Measurements from ENCODE around the gene DNLZ.

DNLZ gene

DNA sequence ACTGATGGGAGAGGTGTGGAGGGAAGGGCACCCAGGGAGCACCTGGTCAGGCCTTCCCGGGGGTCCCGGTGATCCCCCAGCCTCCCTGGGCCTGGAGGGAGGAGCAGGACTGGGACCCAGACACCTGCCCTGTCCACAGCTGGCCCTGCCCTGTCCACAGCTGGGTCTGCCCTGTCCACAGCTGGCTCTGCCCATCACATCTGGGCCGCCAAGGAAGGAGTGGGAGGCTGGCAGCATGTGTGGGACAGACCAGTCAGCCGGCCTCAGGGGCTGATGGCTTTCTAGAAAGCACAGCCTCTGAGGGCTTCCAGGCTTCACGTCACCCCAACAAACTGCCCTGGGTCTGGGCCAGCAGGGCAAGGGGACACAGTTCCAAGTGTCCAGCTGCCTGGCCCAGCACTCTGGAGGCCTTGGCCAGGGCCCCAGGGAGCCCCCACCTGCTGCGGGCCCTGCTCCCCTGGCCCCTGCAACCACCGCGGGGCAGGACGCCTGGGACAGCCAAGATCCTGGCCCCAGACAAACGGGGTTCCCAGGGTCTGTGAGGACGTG is 12.2 kb downstream of the DNLZ start:
- H3K36me3 ChIP-seq (ENCODE audit: control insufficient read depth in 2 of 2, insufficient read depth in 1 of 2, low read length in 2 of 2), result peaks cover 0 to 10% of the 10 kb centered on the region in 2 experiments; a peak in 1 of 3 replicates
- H3K4me3 ChIP-seq (ENCODE audit: low read depth, low read length), result no peak overlapping the region
- TF ChIP-seq ZFHX2 (tag by site-specific recombination; conservative IDR thresholded peaks at IDR 0.05), result peak; percentile 56
- TF ChIP-seq EGR2 (tag by site-specific recombination; IDR thresholded peaks at IDR 0.05; ENCODE audit: low read depth), result peak; percentile 29; the same call in 1 of the 2 replicates
- no peak for TF ChIP-seq ZNF621 (tag by site-specific recombination; IDR thresholded peaks at IDR 0.05)
- no peaks in the 10 kb centered on the region for H3K9me3 ChIP-seq (ENCODE audit: control insufficient read depth, insufficient read depth, low read depth, low read length)
- ChIA-PET CTCF (interaction anchor here (0.6 to 1.1 kb wide), 5 partner anchors 12 to 748 kb away, joined by 3 to 4 read pairs (median 3); partner anchors contain the start of genes DNLZ and SNAPC4), POLR2A (interaction anchor here (1.6 kb wide), 1 partner anchor 12 kb away, joined by 7 read pairs; the partner anchor contains the start of gene DNLZ)
- H3K4me1 ChIP-seq (ENCODE audit: control insufficient read depth, insufficient read depth, low read length), result no peaks in the 10 kb centered on the region
- H3K27ac ChIP-seq (ENCODE audit: extremely low read depth, low read depth, low read length), result no peak overlapping the region

DNA sequence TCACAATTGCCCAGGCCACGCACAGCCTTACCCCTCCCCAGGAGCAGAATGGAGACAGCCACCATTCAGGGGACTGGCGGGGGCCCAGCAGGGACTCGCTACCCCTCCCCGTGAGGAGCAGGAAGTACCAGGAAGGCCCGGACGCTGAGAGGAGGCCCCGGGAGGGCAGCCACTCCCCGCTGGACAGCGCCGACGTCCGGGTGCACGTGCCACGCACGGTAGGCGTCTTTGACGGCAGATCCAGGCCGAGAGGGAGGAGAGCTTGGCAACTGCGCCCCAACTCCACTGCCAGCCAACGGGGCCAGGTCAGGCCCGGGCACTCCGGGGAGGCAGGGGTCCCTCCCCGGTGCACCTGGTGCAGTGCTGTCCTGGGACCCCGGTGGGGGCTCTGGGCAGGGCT is 14.0 kb downstream of the DNLZ start:
- Histone ChIP-seq H3K9me3 (ENCODE audit: control insufficient read depth, insufficient read depth, low read depth, low read length) (no peaks in the 10 kb centered on the region), H3K27ac (ENCODE audit: extremely low read depth, low read depth, low read length) (no peak overlapping the region), H3K4me1 (ENCODE audit: control insufficient read depth, insufficient read depth, low read length) (no peaks in the 10 kb centered on the region), H3K36me3 (ENCODE audit: control insufficient read depth in 2 of 2, insufficient read depth in 1 of 2, low read length in 2 of 2) (peaks cover 0 to 4% of the 10 kb centered on the region in 2 experiments; a peak in 1 of 3 replicates), H3K4me3 (ENCODE audit: low read depth, low read length) (no peak overlapping the region)
- no peak for TF ChIP-seq ZNF514 (tag by site-specific recombination; IDR thresholded peaks at IDR 0.05)
- no peak for TF ChIP-seq ZNF449 (tag by site-specific recombination; IDR thresholded peaks at IDR 0.05)
- TF ChIP-seq, protein P1, sequence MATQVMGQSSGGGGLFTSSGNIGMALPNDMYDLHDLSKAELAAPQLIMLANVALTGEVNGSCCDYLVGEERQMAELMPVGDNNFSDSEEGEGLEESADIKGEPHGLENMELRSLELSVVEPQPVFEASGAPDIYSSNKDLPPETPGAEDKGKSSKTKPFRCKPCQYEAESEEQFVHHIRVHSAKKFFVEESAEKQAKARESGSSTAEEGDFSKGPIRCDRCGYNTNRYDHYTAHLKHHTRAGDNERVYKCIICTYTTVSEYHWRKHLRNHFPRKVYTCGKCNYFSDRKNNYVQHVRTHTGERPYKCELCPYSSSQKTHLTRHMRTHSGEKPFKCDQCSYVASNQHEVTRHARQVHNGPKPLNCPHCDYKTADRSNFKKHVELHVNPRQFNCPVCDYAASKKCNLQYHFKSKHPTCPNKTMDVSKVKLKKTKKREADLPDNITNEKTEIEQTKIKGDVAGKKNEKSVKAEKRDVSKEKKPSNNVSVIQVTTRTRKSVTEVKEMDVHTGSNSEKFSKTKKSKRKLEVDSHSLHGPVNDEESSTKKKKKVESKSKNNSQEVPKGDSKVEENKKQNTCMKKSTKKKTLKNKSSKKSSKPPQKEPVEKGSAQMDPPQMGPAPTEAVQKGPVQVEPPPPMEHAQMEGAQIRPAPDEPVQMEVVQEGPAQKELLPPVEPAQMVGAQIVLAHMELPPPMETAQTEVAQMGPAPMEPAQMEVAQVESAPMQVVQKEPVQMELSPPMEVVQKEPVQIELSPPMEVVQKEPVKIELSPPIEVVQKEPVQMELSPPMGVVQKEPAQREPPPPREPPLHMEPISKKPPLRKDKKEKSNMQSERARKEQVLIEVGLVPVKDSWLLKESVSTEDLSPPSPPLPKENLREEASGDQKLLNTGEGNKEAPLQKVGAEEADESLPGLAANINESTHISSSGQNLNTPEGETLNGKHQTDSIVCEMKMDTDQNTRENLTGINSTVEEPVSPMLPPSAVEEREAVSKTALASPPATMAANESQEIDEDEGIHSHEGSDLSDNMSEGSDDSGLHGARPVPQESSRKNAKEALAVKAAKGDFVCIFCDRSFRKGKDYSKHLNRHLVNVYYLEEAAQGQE (tag by site-specific recombination; IDR thresholded peaks at IDR 0.05), result peak; percentile 77
- no peak for TF ChIP-seq ZNF777 (tag by site-specific recombination; IDR thresholded peaks at IDR 0.05; ENCODE audit: borderline replicate concordance)
- TF ChIP-seq KLF16 (tag by site-specific recombination; IDR thresholded peaks at IDR 0.05), result no peak
- TF ChIP-seq ZNF266 (tag by site-specific recombination; IDR thresholded peaks at IDR 0.05; ENCODE audit: low read depth), result no peak
- POLR2A ChIA-PET, result no interaction called here
- CTCF ChIA-PET, result no interaction called here

DNA sequence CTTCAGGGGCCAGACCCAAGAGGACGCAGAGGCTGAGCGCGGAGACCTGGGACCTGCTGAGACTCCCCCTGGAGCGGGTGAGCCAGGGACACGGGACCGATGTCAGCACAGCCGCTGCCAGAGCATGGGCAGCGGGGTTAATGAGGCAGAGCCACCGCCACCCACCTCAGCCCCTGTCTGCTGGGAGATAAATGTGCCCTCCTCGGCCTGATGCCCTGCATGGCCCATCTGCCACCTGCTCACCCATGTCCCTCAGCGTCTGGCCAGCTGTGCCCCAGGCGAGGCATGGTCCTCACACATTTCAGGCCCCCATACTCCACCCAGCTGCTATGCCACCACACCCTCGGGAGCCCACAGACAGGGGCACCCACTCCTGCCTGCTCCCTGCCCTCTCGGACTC is 14.9 kb downstream of the DNLZ start:
- Histone ChIP-seq H3K4me1 (ENCODE audit: control insufficient read depth, insufficient read depth, low read length) (no peaks in the 10 kb centered on the region), H3K4me3 (ENCODE audit: low read depth, low read length) (no peak overlapping the region), H3K27ac (ENCODE audit: extremely low read depth, low read depth, low read length) (no peak overlapping the region), H3K9me3 (ENCODE audit: control insufficient read depth, insufficient read depth, low read depth, low read length) (no peaks in the 10 kb centered on the region), H3K36me3 (ENCODE audit: control insufficient read depth in 2 of 2, insufficient read depth in 1 of 2, low read length in 2 of 2) (peaks cover 0 to 5% of the 10 kb centered on the region in 2 experiments; a peak in 1 of 3 replicates)
- POLR2A ChIA-PET, result no interaction called here
- CTCF ChIA-PET, result no interaction called here
- TF ChIP-seq ZNF133 (tag by site-specific recombination; IDR thresholded peaks at IDR 0.05) (no peak), ZFP3 (tag by site-specific recombination; IDR thresholded peaks at IDR 0.05; ENCODE audit: low read depth) (no peak), ZNF169 (tag by site-specific recombination; IDR thresholded peaks at IDR 0.05) (no peak), SCRT2 (tag by site-specific recombination; IDR thresholded peaks at IDR 0.05) (no peak), ZNF785 (tag by site-specific recombination; IDR thresholded peaks at IDR 0.05) (no peak), KLF8 (tag by site-specific recombination; IDR thresholded peaks at IDR 0.05) (0 out of 2 replicates have a peak, but pooled peaks have one; percentile 33), ZNF707 (tag by site-specific recombination; IDR thresholded peaks at IDR 0.05) (no peak), EGR2 (tag by site-specific recombination; IDR thresholded peaks at IDR 0.05; ENCODE audit: low read depth) (peak; percentile 23; the same call in 1 of the 2 replicates)
- TF ChIP-seq, protein P2, sequence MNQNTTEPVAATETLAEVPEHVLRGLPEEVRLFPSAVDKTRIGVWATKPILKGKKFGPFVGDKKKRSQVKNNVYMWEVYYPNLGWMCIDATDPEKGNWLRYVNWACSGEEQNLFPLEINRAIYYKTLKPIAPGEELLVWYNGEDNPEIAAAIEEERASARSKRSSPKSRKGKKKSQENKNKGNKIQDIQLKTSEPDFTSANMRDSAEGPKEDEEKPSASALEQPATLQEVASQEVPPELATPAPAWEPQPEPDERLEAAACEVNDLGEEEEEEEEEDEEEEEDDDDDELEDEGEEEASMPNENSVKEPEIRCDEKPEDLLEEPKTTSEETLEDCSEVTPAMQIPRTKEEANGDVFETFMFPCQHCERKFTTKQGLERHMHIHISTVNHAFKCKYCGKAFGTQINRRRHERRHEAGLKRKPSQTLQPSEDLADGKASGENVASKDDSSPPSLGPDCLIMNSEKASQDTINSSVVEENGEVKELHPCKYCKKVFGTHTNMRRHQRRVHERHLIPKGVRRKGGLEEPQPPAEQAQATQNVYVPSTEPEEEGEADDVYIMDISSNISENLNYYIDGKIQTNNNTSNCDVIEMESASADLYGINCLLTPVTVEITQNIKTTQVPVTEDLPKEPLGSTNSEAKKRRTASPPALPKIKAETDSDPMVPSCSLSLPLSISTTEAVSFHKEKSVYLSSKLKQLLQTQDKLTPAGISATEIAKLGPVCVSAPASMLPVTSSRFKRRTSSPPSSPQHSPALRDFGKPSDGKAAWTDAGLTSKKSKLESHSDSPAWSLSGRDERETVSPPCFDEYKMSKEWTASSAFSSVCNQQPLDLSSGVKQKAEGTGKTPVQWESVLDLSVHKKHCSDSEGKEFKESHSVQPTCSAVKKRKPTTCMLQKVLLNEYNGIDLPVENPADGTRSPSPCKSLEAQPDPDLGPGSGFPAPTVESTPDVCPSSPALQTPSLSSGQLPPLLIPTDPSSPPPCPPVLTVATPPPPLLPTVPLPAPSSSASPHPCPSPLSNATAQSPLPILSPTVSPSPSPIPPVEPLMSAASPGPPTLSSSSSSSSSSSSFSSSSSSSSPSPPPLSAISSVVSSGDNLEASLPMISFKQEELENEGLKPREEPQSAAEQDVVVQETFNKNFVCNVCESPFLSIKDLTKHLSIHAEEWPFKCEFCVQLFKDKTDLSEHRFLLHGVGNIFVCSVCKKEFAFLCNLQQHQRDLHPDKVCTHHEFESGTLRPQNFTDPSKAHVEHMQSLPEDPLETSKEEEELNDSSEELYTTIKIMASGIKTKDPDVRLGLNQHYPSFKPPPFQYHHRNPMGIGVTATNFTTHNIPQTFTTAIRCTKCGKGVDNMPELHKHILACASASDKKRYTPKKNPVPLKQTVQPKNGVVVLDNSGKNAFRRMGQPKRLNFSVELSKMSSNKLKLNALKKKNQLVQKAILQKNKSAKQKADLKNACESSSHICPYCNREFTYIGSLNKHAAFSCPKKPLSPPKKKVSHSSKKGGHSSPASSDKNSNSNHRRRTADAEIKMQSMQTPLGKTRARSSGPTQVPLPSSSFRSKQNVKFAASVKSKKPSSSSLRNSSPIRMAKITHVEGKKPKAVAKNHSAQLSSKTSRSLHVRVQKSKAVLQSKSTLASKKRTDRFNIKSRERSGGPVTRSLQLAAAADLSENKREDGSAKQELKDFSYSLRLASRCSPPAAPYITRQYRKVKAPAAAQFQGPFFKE (tag by site-specific recombination; IDR thresholded peaks at IDR 0.05; ENCODE audit: borderline replicate concordance), result no peak
- TF ChIP-seq, protein P3, sequence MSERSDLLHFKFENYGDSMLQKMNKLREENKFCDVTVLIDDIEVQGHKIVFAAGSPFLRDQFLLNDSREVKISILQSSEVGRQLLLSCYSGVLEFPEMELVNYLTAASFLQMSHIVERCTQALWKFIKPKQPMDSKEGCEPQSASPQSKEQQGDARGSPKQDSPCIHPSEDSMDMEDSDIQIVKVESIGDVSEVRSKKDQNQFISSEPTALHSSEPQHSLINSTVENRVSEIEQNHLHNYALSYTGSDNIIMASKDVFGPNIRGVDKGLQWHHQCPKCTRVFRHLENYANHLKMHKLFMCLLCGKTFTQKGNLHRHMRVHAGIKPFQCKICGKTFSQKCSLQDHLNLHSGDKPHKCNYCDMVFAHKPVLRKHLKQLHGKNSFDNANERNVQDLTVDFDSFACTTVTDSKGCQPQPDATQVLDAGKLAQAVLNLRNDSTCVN (tag by site-specific recombination; optimal IDR thresholded peaks at IDR 0.05), result no peak
